Measurements from ENCODE around the gene AGAP3. TPM values are rescaled to one million over a fixed set of nuclear protein-coding genes. Genes with fewer than 3 reads are reported as not detected.

AGAP3 gene
- total RNA-seq, 3 donors from 2014 or later (not counting 1 experiment from before 2014, with no cell fraction given), result 27.7 to 46.9 (median 42.8) TPM

- Mint-ChIP-seq H3K27me3 (ENCODE audit: low read depth in 2 of 2) (no peaks in the 10 kb centered on the region), H3K9me3 (no peaks in the 10 kb centered on the region), H3K36me3 (no peaks in the 10 kb centered on the region), H3K27ac (peak overlapping the region in 1 of 2 donors; percentile 93), H3K4me1 (peaks cover 16 to 45% of the 10 kb centered on the region in 2 donors), H3K4me3 (peak overlapping the region; percentile 96)
- WGBS (ENCODE audit: insufficient coverage), result 5% methylated on average over 17 of the region's 17 CpGs
- Histone ChIP-seq H3K27me3 (ENCODE audit: control insufficient read depth, insufficient read depth, low read length) (no peaks in the 10 kb centered on the region), H3K36me3 (ENCODE audit: control insufficient read depth, insufficient read depth, low read length) (peaks cover 8% of the 10 kb centered on the region), H3K4me3 (ENCODE audit: low read length) (peak overlapping the region; percentile 68), H3K27ac (ENCODE audit: low read length) (peak overlapping the region; percentile 42), H3K9me3 (ENCODE audit: control insufficient read depth, insufficient read depth, low read length) (no peaks in the 10 kb centered on the region), H3K4me1 (ENCODE audit: control insufficient read depth, insufficient read depth, low read length) (peaks cover 37% of the 10 kb centered on the region)
- intact Hi-C loops (cut with micrococcal nuclease), result no loop called here
- DNase-seq (no peak), ATAC-seq (no peak)
- TF ChIP-seq CTCF (IDR thresholded peaks at IDR 0.05), result peak; percentile 15
Measured at GRCh38 chr7:151060113-151060415, 26.2 kb upstream of the AGAP3 start.

DNA sequence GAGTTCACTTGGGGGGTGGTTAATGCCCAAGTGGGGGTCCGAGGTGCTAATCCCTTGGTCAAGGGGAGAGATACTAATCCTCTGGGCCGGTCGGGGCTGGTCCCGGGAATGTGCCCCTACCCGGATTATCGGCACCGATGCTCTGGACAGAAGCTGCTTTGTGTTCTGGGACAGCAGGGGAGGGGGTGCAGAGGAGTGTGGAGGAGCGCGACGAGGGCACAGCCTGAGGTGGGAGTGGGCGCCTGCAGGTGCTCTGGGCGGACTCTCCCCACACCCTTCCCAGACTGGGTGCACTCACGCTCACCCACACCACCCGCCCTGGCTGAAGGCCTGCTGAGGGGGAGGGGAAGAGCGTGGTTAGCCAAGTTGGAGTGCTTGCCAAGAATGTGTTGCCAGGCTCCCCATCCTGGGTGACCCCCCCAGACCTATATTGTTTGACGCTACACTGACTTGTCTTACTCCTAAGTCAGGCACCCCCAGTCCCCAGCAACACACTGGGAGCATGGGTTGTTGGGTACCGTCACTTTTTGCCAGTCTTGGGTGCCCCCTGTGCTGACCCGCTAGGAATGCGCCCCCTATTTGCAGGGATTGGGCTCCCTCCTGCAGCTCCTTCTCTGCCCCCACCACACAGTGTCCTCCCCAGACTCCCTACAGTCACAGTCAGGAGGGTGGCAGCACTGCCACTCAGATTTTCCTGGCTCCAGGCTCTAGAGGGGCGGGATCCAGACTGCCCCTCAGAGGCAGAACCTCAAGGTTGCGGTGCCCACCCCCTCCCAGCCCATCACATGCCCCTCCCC is 25.7 kb upstream of the AGAP3 start:
- ATAC-seq (no peak), DNase-seq (peak in 1 of 2 donors; percentile 46)
- no peak for TF ChIP-seq CTCF (IDR thresholded peaks at IDR 0.05)
- Histone ChIP-seq H3K36me3 (ENCODE audit: control insufficient read depth, insufficient read depth, low read length) (peaks cover 11% of the 10 kb centered on the region), H3K27ac (ENCODE audit: low read length) (no peak overlapping the region), H3K4me3 (ENCODE audit: low read length) (peak overlapping the region; percentile 68), H3K27me3 (ENCODE audit: control insufficient read depth, insufficient read depth, low read length) (no peaks in the 10 kb centered on the region), H3K4me1 (ENCODE audit: control insufficient read depth, insufficient read depth, low read length) (peaks cover 37% of the 10 kb centered on the region), H3K9me3 (ENCODE audit: control insufficient read depth, insufficient read depth, low read length) (no peaks in the 10 kb centered on the region)
- Mint-ChIP-seq H3K4me1 (peaks cover 16 to 45% of the 10 kb centered on the region in 2 donors), H3K4me3 (peak overlapping the region; percentile 96), H3K27me3 (ENCODE audit: low read depth in 2 of 2) (no peaks in the 10 kb centered on the region), H3K36me3 (no peaks in the 10 kb centered on the region), H3K9me3 (no peaks in the 10 kb centered on the region), H3K27ac (peak overlapping the region in 1 of 2 donors; percentile 93)
- intact Hi-C loops (cut with micrococcal nuclease), result no loop called here
- WGBS (ENCODE audit: insufficient coverage), result 32% methylated on average over 14 of the region's 21 CpGs

- DNase-seq (no peak), ATAC-seq (no peak)
- peaks cover 16 to 45% of the 10 kb centered on the region in 2 donors for H3K4me1 Mint-ChIP-seq
- Histone ChIP-seq H3K4me1 (ENCODE audit: control insufficient read depth, insufficient read depth, low read length) (peaks cover 37% of the 10 kb centered on the region), H3K27ac (ENCODE audit: low read length) (no peak overlapping the region), H3K9me3 (ENCODE audit: control insufficient read depth, insufficient read depth, low read length) (no peaks in the 10 kb centered on the region), H3K4me3 (ENCODE audit: low read length) (no peak overlapping the region), H3K27me3 (ENCODE audit: control insufficient read depth, insufficient read depth, low read length) (no peaks in the 10 kb centered on the region), H3K36me3 (ENCODE audit: control insufficient read depth, insufficient read depth, low read length) (peaks cover 11% of the 10 kb centered on the region)
- peak overlapping the region in 1 of 2 donors; percentile 36 for H3K27ac Mint-ChIP-seq
- no peaks in the 10 kb centered on the region for H3K36me3 Mint-ChIP-seq
- H3K27me3 Mint-ChIP-seq (ENCODE audit: low read depth in 2 of 2), result no peaks in the 10 kb centered on the region
- H3K4me3 Mint-ChIP-seq, result peak overlapping the region; percentile 69
- WGBS (ENCODE audit: insufficient coverage), result 90% methylated on average over 32 of the region's 33 CpGs
- H3K9me3 Mint-ChIP-seq, result no peaks in the 10 kb centered on the region
- intact Hi-C loops (cut with micrococcal nuclease), result no loop called here
- no peak for TF ChIP-seq CTCF (IDR thresholded peaks at IDR 0.05)
Measured at GRCh38 chr7:151061213-151062110, 24.8 kb upstream of the AGAP3 start.
